ENCODE data around the gene ZFC3H1.

DNA sequence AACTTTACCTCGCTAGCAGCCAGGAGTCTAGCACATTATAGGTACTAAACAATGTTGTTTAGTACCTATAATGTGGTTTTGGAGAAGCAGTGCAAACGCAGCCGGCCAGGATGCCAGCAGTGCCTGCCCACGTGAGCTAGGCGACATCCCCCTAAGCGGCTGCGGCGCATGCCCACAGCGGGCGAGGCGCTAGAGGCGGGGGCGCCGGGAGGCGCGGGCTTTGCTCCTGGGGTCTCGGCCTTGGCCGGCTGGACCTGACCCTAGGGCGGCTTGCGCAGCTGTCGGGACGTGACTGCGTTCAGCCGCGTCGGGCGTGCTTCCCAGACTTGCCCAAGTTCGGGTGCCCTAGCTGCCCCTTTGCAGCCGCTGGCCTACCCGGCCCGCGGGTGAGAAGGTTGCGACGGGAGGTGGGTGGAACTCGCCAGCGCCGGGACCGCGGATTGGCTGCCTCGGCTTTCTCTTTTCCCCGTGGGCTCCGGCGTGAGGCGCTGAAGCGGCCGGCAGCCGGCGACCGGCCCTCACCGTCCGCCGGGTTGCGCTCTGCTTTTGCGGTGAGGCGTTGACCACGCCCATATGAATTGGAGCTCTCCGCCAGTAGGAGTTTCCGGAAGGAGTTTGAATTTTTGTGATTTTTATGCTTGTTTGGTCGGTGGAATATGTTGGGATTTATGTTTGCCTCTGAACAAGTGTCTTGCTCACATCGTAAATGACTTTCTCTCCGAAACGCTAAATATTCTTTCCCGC, 22.4 kb upstream of the ZFC3H1 start, which contains the start of gene TMEM19:
- TF ChIP-seq, protein P1, sequence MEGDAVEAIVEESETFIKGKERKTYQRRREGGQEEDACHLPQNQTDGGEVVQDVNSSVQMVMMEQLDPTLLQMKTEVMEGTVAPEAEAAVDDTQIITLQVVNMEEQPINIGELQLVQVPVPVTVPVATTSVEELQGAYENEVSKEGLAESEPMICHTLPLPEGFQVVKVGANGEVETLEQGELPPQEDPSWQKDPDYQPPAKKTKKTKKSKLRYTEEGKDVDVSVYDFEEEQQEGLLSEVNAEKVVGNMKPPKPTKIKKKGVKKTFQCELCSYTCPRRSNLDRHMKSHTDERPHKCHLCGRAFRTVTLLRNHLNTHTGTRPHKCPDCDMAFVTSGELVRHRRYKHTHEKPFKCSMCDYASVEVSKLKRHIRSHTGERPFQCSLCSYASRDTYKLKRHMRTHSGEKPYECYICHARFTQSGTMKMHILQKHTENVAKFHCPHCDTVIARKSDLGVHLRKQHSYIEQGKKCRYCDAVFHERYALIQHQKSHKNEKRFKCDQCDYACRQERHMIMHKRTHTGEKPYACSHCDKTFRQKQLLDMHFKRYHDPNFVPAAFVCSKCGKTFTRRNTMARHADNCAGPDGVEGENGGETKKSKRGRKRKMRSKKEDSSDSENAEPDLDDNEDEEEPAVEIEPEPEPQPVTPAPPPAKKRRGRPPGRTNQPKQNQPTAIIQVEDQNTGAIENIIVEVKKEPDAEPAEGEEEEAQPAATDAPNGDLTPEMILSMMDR (IDR thresholded peaks at IDR 0.05; ENCODE audit: insufficient read depth, low read length), result no peak
- peak; percentile 64 for TF ChIP-seq POLR2AphosphoS5 (IDR thresholded peaks at IDR 0.05; ENCODE audit: low read depth)
- TF ChIP-seq, protein P2, sequence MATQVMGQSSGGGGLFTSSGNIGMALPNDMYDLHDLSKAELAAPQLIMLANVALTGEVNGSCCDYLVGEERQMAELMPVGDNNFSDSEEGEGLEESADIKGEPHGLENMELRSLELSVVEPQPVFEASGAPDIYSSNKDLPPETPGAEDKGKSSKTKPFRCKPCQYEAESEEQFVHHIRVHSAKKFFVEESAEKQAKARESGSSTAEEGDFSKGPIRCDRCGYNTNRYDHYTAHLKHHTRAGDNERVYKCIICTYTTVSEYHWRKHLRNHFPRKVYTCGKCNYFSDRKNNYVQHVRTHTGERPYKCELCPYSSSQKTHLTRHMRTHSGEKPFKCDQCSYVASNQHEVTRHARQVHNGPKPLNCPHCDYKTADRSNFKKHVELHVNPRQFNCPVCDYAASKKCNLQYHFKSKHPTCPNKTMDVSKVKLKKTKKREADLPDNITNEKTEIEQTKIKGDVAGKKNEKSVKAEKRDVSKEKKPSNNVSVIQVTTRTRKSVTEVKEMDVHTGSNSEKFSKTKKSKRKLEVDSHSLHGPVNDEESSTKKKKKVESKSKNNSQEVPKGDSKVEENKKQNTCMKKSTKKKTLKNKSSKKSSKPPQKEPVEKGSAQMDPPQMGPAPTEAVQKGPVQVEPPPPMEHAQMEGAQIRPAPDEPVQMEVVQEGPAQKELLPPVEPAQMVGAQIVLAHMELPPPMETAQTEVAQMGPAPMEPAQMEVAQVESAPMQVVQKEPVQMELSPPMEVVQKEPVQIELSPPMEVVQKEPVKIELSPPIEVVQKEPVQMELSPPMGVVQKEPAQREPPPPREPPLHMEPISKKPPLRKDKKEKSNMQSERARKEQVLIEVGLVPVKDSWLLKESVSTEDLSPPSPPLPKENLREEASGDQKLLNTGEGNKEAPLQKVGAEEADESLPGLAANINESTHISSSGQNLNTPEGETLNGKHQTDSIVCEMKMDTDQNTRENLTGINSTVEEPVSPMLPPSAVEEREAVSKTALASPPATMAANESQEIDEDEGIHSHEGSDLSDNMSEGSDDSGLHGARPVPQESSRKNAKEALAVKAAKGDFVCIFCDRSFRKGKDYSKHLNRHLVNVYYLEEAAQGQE (IDR thresholded peaks at IDR 0.05; ENCODE audit: insufficient replicate concordance, low read depth), result no peak

All from HL-60 (cell line).